Neural cell (in vitro differentiated cells): ENCODE results near the gene XPNPEP2. TPM values are rescaled to one million over a fixed set of nuclear protein-coding genes. Genes with fewer than 3 reads are reported as not detected.

Experiments used
- polyA plus RNA-seq: library from polyadenylated mRNA; depleted of rRNA; stranded (reverse); fragments of >200 nt; gene quantifications from 2 replicates; pipeline ENCODE4 v1.2.3, GENCODE V29; 2014
- small RNA-seq, 3 experiments: library from RNA; depleted of rRNA; stranded (forward); fragments of <200 nt; gene quantifications; one replicate each; pipeline ENCODE3, GENCODE V24; 2012

Gene XPNPEP2
- polyA plus RNA-seq, 1 donor from 2014 or later, result not detected

Small RNAs within 50 kb of the gene (small RNA-seq; reads per million reads assigned to genes)
- gene RF00017, result 0 reads per million in 3 experiments

Other genes starting within 250 kb of the XPNPEP2 start
- gene SMARCA1, start 215.5 kb upstream of the XPNPEP2 start, polyA plus RNA-seq, result 62.9 and 66.9 TPM in 2 replicates
- gene OCRL, start 198.7 kb upstream of the XPNPEP2 start, polyA plus RNA-seq, result 27.9 and 31.2 TPM in 2 replicates
- gene APLN, start 84.0 kb upstream of the XPNPEP2 start, polyA plus RNA-seq, result 0.26 and 0.38 TPM in 2 replicates
- gene SASH3, start 41.0 kb downstream of the XPNPEP2 start, polyA plus RNA-seq, result not detected in 2 replicates
- 24.9 and 30.4 TPM in 2 replicates for gene ZDHHC9, start 104.9 kb downstream of the XPNPEP2 start, polyA plus RNA-seq
- gene UTP14A, start 167.2 kb downstream of the XPNPEP2 start, polyA plus RNA-seq, result 9.3 and 10.5 TPM in 2 replicates
- gene BCORL1, start 243.7 kb downstream of the XPNPEP2 start, polyA plus RNA-seq, result 1.0 and 1.1 TPM in 2 replicates